NCI-H460 (cell line): ENCODE results near the gene PTPN3. TPM values are rescaled to one million over a fixed set of nuclear protein-coding genes. Genes with fewer than 3 reads are reported as not detected.

ENCODE experiments used
- DNase-seq: peaks from one replicate; pipeline ENCODE4 v3.0.0-alpha.2; 2016; ENCODE audit warnings: low read depth; ENCODE audit errors: extremely low read depth
- total RNA-seq: library from RNA; depleted of rRNA; stranded (reverse); fragments of >200 nt; shearing (Covaris generic); gene quantifications from 2 replicates; pipeline ENCODE4 v1.2.3, GENCODE V29; 2014

PTPN3 gene
- total RNA-seq, 1 experiment from 2014 or later: 6.9 TPM

DNA sequence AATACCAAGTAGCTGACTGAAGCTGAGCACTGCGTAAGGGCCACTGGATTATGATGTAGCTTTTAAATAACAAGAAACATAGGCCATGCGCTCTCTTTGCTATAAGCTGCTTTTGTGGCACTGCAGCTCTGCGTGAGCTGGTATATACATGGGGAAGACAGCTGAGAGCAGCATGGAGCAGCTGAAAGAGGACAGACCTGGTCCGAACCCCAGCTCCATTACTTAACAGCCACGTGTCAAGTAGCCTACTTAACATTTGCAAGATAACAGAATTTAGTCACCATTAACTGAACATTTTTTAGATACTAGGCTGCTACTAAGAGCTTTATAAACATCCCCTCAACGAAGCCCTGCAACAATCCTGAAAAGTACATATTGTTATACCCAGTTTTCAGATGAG lies 69.3 kb downstream of the PTPN3 start:
- DNase-seq: no peak

DNA sequence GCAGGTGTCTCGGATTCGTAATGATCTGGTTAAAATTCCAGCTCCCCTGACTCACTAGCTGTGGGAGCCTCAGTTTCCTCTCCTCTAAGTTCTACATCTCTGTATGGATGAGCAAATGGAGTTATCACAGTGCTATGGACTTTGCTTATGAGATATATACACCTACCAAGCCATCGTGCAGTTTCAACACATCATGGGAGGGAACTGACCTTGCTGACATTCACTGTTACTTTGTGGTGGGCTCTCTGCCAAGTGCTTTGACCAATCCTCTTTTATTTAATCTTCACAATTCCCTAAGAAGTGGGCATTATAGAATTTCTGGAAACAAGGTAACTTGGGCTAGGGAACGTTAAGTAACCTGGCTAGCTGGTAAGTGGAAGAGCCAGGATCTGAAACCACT lies 70.2 kb downstream of the PTPN3 start:
- no peak for DNase-seq

DNA sequence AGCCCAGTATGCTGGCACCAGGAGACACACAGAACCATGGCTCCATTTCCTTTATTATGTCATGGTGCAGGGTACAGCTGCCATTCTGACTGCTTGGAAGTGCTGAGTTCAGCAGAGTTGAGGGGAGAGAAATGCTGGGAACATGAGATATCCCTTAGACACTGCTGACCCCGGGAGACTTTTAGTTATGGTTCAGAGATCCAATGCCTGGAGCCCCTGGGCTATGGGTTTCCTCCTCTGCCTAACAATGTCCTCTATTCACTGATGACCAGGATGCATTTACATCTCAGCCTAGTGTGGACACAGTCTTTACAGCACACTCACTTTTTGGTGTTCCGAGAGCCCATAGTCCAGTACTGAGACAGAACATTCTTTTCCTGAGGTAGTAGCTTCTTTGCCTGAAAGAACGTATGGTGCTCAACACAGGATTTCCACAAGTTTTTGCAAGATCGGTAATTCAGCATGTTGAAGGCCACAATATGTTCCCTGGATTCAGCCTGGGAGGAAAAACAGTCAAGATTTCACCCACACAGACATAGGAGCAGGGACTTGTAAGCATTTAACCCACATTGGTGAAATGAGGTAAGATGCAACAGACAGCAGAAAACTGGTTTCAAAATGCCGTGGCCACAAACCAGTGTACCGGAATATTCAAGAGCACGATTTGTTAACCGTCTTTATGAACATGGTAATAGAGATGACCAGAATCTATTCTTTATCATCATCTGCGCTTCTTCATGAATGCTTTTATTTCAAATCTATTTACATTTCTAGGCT lies 71.3 kb downstream of the PTPN3 start:
- no peak for DNase-seq

DNA sequence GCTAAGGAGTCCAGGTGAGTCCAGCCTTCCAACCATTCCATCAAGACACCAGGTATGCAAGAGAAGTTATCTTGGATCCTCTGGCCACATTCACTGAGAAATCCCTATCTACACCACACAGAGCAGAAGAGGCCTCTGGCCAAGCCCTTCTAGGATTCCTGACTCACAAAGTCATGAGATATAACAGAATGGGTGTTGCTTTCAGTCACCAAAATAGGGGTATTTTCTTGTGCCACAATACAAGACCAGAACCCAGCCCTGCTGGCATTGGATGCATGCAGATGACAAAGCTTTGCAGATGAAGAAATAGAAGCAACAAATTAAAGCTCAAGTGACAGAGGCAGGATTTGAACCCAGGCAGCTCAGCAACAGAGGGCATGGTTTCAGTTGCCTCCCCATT lies 73.5 kb downstream of the PTPN3 start:
- no peak for DNase-seq

DNA sequence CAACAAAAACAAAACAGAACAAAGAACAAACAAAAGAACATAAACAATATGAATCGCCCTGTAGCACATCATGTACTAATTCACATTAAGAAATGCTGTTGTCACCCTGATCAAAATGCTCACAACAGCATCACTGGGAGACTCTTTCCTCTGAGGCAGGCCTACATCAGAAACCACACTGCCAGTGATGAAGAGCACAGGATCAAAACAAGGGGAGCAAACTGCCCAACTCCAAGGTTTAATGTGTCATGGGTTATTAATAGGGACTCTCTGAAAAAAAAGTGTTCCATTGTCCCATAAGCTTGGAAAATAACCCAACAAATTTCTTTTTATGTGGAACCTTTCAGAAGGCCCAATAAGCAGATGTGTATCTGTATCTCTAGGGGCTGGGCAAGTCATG lies 74.2 kb downstream of the PTPN3 start:
- no peak for DNase-seq

DNA sequence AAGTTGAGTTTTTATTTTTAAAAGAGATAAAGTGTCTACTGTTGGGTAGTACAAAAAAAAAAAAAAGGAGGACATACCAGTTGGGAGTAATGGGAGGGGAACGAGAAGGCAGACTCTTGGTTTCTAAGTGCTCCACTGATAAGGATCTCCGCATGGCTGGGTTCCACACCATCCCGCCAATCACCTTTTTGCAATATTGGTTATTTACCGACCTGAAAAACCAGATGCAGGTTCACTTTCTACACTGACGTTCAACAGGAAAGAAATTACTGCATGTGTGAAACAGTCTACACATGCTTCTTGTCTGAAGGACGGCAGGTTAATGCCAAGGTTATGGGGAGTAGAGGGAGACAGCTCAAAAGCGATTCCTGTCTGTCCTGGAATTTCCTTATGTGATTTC lies 75.5 kb downstream of the PTPN3 start:
- no peak for DNase-seq

DNA sequence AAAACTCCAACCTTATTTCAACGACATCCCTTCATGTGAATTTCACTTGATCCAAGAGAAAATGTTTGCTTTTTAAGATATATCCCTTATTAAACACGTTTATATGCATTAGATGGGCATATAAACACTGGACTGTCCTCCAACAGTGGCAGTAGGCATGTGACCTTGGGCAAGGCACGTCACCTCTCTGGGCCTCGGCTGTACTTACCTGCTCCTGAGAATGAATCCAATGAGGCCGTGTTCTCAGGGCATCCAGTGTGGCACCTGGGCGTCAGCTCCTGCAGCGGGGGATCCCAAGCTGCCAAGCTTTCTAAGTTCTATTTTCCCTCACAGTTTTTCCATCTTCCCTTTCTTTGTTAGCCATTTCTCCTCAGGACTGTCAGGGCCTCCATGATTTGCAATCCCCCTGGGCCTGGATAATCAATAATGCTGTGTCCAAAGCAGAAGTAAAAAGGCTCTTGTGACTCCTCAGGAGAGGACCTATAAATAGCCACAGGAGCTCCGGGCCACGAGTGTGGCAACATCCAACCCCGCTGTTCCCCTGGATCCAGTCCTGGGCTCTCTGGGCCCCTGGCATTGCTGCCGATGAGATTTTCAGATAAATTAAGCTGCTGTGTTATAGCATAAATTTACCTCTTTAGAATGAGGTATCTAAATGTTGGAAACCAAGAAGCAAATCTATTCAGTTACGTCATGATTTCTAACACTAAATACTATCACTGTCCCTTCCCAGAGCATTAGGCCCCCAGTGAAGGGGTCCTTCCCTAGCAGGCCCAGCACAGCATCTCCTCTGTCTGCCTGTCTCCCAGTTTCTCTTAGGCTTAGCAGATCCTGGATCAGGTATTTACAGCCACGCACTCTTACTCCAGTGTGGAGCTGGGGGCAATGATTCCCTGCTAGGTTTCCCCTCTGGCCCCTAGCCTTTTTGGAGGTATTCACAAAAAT lies 76.8 kb downstream of the PTPN3 start:
- no peak for DNase-seq

DNA sequence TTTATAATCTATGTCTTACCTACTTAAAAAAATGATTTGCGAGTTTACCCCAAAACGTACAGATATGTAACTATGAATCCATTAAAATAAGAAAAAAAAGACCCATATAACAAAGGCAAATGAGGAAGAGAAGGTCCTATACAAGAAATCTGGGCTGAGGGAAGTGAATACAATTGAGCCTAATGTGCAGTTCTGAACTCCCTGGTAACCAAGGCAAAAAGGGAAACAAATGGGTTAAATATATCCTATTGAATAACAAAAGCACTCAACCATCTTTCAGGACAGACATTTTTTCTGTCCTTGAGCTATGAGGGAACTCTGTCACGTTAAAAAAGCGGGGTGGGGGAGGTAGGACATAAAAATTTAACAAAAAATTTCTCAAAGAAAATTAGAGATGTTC lies 78.6 kb downstream of the PTPN3 start:
- DNase-seq: no peak

DNA sequence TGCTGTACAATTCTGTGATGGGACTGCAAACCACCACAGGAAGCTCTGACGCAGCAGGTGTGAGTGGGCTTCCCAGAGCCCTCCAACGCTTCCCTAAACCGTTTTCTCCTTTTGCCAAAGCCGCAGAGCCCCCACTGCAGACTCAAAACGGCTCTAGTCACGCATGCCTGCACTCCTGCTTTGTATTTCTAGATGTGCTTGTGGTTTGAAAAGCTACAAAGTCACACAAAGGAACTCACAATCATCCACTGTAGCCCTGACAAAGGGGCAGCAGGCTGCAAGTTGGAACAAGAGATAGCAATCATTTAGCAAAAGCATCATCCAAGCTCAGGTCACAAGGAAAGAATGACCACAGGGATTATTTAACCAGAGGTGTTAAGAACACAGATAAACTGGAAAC lies 79.3 kb downstream of the PTPN3 start:
- no peak for DNase-seq

DNA sequence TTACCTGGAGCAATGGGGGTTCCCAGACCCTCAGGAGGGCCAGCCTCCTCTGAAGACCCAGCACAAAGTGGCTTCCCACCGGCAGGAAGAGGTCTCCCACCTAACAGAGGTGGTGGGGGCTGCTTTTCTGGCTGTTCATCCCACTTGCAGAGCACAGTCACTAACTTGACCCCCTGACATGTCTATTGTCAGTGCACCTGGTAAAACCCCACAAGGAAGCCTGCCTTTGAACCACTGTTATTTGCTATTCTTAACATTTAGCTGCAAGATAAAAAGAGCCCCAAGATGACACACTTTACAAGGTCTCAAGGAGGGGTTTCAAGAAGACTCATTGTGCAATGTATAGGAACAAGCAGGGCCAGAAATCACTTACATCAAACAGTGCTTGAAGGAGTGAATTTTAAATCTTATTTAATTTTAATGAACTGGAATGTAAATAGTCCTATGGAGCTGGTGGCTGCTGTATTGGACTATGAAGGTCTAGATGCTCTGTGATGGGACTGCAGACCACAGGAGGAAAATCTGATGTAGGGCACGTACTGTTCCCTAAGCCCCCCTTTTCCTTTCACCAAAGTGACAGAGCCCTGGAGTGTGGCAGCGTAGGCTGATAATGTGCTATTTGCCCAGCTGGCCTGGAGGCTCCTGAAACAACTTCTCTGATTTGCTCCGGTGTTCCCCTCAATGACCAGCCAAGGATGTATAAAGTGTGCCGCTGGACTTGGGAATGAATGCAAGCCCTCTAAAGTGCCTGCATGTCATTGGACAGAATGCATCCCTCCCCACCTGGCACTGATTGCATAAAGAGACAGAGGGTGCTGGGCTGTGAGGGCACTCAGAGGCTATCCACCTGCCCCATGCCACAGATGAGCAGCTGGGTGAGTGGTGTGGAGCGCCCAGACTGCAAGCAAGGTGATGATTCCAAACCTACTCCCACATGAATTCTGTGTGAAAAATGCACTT lies 80.2 kb downstream of the PTPN3 start:
- DNase-seq: no peak

DNA sequence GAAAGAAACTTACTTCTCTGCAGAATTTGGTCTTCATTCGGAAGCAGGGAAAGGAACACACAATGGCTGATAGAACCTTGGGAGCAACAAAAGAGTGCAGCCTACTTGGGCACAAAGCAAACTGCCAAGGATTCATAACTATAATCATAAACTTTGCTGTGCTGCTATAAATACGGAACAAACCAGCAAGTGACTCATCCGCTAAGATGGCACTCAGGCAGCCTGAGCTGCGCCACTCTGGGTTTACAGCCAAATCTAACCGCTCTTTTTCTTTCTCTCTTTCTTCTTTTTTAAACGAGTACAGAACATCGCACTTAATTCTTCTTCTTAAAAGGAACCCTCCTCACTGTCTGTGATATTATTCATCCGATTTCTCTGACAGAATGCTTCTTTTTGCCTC lies 81.1 kb downstream of the PTPN3 start:
- DNase-seq: no peak

DNA sequence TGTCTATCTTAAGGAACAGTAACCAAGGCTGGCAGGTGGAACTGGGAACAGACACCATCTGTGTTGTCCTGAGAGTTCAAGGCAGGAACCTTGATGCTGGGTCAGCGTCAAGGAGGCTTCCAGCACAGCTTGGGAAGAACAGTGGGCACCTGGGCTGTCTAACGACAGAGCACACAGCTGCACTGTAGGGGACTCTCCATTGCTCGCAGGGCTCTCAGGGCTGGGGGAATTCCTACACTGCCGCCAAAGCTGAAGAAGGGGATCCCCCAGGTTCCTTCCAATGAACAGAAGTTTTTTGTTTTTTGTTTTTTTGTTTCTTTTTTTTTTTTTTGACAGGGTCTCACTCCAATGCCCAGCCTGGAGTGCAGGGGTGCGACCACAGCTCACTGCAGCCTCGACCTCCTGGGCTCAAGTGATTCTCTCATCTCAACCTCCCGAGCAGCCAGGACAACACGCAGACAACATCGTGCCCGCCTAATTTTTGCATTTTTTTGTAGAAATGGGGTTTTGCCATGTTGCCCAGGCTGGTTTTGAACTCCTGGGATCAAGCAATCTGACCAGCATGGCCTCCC lies 81.9 kb downstream of the PTPN3 start:
- DNase-seq: no peak

DNA sequence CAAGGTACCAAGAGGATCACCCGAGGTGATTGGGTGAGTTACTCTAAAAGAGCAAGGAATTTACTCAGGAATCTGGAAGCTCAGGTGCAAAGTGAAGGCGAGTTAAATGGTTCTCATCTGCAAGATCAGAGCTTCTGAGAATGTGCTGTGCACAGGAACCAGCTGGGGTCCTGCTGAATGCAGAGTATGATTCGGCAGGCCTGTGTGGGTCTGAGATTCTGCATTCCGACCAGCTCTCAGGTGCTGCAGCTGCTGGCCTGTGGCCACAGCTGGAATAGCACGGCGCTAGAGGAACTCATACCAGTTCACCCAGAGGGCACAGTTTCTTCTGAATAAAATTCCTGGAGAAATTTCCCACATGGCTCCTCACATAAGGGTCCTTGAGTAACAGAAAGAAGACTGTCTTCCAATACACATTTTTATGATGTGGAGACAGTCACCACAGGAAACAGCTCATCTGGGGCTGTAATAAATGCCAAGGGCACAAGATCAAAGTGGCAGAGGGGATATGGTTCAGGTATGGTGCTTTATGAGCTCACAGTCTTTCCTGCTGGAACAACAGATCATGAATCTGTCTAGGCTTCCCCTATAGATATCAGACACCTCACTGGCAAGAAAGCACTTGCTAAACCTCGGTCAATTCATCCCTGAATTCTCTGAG lies 83.9 kb downstream of the PTPN3 start:
- DNase-seq: no peak

DNA sequence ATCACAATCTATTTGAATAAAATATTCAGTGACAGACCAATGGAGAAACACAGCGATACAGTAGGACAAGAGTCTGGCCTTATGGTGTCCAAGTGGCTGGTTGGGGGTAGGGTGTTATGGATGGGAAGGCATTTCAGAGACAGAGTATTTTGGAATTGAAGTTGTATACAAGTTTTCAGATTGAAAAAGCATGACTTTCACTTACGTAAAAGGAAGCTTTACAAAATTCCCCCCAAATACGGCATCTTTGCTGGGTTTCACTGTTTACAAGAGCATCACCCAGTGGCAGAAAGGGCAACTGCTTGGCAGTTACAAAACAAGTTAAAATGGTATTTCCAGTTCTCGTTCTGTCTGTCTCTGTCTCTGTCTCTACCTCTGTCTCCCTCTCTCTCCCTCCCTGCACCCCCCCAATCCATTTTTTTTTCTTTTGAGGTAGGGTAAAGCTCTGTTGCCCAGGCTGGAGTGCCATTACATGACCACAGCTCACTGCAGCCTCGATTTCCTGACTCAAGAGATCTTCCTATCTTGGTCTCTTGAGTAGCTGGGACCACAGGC lies 86.2 kb downstream of the PTPN3 start:
- DNase-seq: peak; percentile 13

DNA sequence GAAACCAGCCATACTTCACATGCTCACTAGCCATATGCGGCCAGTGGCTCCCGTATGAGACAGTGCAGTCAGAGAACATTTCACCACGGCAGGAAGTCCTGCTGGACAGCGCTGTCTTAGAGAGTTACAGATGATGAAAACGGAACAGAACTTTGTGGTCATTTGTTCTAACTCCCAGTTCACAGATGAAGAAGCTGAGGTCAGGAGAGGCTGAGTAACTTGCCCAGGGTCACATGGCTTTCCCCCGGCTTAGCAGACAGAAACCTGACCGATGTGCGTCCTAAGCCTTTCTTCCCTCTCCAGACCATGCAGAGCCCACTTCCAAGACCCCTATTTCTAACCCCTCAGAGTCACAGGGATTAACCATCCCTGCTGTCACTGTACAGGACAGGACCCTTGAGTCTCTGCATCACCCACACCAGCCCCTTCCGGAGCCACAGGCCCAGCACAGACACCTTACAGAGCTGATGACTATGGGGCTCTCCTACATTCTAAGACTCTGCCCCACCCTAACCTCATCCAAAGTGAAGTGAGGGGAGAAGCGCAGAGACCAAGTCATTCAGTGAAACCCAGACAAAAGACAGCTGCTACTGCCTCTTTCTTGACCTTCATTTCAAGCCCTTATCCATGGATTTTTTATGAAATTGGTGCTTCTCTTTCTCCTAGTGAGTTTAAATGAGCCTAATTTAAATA lies 86.9 kb downstream of the PTPN3 start:
- no peak for DNase-seq

DNA sequence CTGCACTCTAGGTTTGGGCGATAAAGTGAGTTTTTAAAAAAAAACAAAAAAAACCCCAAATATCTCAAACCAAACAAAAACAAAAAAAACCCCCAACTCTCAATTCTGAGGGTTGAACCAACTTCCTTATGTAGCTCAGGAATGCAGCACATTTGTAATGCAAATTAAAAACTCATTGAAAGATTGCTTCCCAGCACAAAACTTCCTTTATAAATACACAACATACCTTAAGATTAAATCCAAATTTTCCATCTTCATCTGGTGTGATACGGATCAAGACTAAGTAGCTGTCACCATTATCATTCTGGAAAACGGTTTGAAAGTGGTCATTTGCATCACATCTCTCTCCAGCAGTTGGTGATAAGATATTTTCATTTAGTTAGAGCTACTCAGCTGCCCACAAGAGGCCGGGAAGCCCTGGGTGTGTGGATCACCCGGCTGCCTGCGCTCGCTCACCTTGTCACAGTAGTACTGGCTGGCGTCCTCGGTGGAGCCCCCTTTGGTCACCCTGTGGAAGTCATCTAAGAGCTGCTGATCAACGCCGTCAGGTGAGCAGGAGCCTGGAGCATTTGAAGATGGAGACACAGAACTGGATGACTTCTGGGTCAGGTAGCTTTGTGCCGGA lies 88.2 kb downstream of the PTPN3 start:
- no peak for DNase-seq

DNA sequence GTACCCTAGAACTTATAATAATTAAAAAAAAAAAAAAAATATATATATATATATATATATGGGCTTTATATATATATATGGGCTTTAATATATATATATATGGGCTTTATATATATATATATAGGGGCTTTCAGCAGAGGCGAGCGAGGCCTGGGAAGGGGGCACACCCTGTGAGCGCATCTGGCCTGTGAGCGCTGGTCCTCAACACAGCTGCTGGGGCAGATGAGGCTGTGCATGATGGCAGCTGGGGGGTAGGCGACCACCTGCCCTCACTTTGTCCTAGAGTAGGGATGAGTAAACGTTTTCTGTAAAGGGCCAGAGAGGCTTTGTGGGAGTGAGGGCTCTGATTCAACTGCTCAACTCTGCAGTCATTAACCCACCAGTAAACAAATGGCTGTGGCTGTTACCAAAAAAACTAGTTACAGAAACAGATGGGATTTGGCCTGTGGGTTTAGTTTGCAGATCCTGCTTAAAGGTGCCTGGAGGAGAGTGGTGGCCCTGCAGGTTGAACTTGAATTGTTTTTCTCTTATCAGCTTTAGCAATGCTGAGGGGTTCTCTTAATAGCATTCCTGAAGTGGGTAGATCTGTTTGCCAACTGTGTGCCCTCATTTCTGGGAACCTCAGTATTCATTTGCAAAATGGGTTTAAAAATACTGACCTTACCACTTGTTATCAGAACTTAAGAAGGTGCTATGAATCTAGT lies 89.2 kb downstream of the PTPN3 start:
- no peak for DNase-seq

DNA sequence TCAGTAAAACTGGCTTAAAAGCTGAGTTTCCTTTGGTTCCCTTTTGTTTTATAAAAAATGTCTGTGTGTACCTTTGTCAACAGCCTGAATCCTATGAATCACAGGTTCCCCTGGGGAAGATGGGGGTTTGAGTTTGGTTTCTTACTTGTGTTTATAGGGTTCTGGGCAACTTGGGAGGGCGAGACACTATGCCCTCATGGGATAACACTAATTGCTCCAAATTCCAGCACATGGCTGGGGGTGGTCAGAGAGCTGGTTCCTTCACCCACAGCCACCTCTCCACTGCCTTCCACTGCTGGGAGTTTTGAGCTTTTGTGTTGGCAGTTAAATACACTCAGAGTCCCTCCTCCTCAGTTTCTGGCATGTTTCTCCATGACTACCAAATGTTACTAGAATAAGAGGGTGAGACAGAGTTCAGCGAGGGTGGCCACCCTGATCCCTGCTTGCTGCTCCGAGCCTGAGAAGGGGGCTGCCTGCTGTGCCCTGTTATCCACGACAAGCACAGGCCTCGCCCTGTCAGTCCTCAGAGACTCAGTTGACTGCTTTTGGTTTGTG lies 94.3 kb downstream of the PTPN3 start:
- DNase-seq: no peak
